Activated T-cell treated with anti-CD3 and anti-CD28 coated beads for 24 hours (primary cell): ENCODE data around the gene CD44.

ENCODE experiments used
- DNase-seq: peaks from one replicate; pipeline ENCODE4 v3.0.0-alpha.2; 2020; ENCODE audit warnings: low read depth

The CD44 gene

GRCh38 chr11:35158701-35159510, 19.9 kb downstream of the CD44 start:
- no peak for DNase-seq

- no peak for DNase-seq
Observed at GRCh38 chr11:35160246-35160824, 21.4 kb downstream of the CD44 start.

GRCh38 chr11:35160902-35161597, 22.1 kb downstream of the CD44 start:
- no peak for DNase-seq

- DNase-seq: no peak
Observed at GRCh38 chr11:35162745-35163144, 23.8 kb downstream of the CD44 start.

DNA sequence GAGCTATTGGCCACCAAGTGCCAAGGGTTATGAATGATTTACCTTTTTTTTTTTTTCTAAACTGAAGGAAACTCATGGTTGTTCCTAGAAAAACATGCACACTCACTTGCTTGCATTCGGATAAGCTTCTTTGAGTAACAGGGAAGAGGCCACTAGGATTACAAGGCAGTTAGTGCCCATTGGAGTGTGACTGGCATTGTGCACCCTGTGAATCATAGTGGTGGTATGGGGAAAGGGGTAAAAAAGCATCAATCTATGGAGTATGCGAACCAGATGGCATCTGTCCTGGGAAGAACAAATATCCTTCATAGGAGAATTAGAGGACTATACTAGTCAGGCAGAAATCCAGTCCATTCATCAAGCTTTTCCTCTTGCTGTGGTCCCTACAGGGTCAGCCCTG, 24.2 kb downstream of the CD44 start:
- DNase-seq: no peak

DNA sequence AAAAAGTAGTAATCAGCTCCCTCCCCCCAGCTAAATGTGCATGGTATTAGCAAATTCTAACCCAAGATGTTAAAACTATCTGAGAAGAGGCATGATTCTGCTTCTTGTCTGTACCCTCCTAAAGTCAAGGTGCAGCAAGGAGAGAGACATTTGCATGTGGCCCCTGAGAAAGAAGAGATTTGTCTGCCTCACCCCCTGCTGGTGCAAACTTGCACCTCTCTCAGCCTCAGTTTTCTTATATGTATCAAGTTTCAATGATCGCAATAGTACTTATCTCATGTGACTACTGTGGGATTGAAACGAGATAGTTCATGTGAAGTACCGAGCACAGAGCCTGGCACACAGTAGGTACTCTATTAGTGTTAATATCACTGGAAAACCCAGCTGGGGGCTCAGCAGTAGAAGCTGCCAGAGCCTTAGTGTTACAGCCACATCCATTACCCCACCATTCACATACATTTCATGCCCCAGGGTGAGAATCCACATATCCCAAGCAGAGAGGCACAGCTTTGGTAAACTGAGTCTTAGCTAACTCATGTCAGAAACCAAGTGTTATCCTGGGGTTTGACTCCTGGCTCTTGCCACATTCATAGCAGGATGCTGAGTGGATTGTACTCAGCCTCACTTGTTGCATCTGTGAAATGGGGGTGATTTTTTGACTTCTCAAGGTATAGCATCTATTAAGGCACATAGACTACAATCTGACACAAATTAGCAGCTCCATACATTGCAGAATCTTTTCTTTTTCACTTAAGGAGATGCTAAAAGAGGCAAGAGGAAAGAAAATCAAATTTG, 24.9 kb downstream of the CD44 start:
- DNase-seq: no peak

DNA sequence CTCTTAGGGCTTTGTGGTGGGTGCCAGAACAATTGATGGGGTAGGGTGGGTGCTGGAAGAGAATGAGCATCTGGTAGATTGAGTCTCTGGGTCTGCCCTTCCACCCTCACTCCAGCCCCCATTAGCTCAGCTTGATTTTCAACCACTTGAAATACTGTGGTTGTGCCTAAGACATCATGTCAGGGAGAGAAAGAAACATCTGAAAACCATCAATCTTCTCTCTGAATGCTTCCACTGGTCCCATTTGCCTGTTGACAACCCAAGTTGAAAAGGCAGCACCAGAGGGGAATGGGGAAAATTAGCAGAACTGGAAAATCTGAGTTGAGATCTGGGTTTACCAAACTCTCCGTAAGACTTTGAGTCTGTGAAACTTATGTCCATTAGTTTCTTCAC, 26.1 kb downstream of the CD44 start:
- DNase-seq: no peak

- peak; percentile 79 for DNase-seq
Observed at GRCh38 chr11:35165423-35166368, 26.7 kb downstream of the CD44 start.

- no peak for DNase-seq
Observed at GRCh38 chr11:35166369-35167360, 27.7 kb downstream of the CD44 start.

DNA sequence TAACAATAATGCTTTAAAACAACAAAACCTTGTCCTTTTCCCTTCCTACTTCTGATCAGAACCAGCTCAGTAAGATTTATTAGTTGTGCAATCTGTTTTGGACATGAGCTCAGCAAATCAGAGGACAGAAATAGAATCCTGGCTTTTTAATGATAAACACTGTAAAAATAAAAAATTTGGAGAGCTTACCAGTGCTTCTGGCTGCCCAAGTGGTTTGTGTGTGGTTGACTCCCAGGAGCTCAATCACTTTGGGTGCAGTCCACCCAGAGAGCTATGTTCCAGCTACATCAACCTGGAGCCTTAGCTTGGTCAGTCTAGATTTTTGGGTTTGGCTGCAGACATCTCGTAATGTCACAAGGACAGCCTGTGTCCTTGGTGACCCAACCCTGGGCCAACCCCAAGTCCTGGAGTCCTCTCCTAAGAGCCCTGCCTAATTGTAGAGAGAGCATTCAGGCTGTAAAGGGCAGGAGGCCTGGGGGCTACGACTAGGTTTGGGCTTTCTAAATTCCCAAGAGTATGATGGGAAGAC, 28.5 kb downstream of the CD44 start:
- no peak for DNase-seq

DNA sequence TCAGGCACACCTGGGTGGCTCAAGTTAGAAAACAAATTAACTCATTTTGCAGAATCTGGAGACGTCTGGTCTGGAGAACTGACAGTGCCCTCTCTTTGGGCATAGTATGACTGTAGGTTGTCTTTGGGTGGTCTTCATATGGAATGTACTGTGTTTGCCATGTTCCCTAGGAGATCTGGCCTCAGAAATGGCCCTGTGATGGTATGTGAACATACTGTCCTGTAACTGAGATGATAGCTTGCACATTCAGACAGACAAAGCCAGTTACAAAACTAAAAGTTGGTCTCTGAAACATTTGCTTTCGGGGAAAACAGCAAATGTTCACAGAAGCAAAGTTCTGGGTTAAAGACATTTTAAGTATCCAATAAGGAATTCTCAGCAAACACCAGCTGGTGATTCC, 29.7 kb downstream of the CD44 start:
- no peak for DNase-seq

DNA sequence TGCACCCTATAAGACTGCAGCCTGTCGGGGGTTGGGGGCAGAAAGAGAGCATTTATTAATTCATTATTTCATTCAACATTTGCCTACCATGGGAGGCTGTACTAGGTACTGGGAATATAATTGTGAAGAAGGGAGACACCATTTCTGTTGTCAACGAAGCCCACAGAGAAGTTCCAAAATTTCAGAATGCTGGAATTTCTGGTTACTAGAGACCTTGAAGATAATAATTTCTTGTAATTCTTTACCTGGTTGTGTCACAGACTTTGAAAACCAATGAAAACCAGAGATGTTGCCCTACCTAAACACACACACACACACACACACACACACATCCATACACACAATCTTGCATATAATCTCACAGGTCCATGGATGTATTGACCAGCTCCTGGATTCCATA, 30.1 kb downstream of the CD44 start:
- no peak for DNase-seq

GRCh38 chr11:35169754-35170153, 30.8 kb downstream of the CD44 start:
- no peak for DNase-seq

- DNase-seq: no peak
Observed at GRCh38 chr11:35170503-35170902, 31.5 kb downstream of the CD44 start.

DNA sequence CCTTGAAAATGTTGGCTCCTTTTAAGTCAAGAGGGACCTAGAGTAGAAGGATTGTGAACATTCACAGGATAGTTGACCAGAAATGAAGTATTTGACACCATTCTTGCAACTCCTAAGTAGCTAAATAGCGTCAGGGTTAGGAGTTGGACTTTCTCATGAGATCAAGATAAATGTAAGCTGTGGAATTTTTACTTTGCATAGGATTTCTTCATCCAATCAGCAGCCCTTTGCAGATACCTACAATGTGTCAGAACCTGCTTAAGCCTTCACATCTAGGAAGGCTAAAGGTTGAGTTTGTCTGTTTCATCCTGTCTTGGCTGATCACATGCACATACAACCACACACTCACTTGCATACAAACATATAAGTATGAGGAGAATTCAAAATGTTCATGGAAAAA, 32.3 kb downstream of the CD44 start:
- no peak for DNase-seq

DNA sequence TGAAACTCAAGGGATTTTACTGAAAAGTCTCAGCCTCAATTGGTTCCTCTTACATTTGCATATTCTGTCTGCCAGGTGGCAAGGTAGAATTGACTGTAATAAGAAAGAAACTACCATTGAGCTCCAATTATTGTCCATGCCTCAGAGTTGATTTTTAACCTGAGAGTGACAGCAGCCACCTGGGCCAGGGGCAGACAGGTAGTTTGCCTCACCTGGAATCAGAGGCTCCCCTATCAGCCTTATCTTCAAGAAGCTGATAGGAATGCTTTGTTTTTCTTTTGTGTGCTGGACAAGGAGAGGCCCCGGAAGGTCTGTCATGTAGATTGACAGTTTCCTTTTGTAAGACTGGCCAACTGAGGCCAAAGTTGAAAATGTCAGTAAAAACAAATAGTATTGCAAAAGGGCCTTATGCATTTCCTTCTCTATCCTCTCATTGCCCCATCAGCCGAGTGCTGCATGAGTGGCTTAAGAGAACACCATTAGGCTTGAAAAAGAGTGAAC, 34.1 kb downstream of the CD44 start:
- no peak for DNase-seq

DNA sequence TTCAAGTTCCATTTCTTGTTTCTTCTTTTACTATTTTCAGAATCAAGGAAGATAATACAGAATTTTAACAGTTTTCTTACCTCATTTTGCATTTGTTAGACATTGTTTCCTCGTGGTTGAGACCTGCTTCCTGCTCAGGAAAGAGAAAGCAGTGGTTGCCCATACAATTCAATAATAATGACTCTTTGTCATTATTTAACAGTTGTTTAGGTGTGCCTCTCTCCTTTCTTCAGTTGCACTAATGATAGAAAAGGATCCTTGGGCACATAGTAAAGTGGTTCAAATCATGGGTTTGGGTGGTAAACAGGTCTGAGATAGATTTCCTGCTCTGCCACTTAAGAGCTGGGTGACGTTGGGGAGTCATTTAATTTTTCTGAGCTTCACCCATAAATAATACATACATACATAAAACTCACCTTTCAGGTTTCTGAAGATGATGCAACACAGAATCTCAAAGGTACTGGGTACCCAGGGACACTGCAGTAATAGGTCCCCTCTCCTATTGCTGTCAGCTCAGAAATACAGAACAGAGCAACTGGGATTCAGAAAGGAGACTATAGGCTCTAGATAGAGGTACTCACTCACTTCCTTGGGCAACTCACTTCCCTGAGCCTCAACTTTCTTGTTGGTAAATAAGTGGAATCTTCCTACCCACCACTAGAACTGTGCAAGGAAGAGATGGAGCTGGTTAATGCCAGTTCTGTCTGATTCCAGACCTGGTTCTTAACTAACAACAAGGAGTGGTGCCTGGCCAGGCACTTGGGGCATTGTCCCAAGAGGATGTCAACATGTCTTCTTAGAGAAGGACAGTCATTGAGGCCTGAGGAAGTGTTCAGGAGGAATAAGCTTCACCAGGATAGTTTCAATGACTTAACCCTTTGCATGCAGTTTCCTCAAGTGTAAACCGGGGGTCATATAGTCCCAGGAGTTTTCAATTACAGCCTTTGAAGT, 34.9 kb downstream of the CD44 start:
- DNase-seq: no peak

GRCh38 chr11:35174666-35175065, 35.7 kb downstream of the CD44 start:
- no peak for DNase-seq
